Neural cell (in vitro differentiated cells): Measurements from ENCODE around the gene WDR49.

Experiments used
- CTCF ChIP-seq: fragments of 450-650 bp; IDR thresholded peaks from 2 replicates; pipeline ENCODE4 v1.5.1; 2014; ENCODE audit warnings: antibody characterized with exemption, mild to moderate bottlenecking, moderate library complexity; ENCODE audit not compliant: poor library complexity, severe bottlenecking
- POLR2AphosphoS5 ChIP-seq: IDR thresholded peaks from 2 replicates; pipeline ENCODE4 v1.6.1; 2012
- REST ChIP-seq: IDR thresholded peaks from 2 replicates; pipeline ENCODE4 v1.6.1; 2012; ENCODE audit warnings: borderline replicate concordance
- TAF1 ChIP-seq: IDR thresholded peaks from 2 replicates; pipeline ENCODE4 v1.6.1; 2012; ENCODE audit warnings: low read depth

- no peak for TF ChIP-seq CTCF
- no peak for TF ChIP-seq REST
- TF ChIP-seq TAF1: no peak
- peak; percentile 56 for TF ChIP-seq POLR2AphosphoS5
Observed at GRCh38 chr3:167575000-167575600, 78.6 kb downstream of the WDR49 start.
